ENCODE measurements around the gene RASGEF1C.

DNA sequence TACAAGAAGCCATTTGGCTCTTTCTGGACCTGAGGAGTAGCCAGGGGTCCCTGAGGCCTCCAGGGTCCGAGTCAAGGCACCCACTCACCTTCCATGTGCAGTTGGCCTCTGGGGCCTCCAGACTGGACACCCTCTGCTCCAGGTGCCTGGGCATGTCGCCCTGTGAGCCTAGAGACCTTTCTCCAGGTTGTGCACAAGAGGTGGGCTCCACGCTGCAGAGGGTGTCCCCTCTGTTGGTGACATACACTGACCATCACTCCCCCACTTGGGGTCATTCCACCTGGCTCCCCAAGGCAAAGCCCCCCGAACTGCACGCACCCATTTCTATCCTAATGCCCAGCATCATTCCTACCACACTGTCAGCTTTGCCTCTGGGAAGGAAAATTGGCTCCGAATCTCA lies 48.8 kb downstream of the RASGEF1C start:
- TF ChIP-seq EZH2 (IDR thresholded peaks at IDR 0.05; ENCODE audit: low read length, unreplicated experiment), result no peak
- TF ChIP-seq, protein P1, sequence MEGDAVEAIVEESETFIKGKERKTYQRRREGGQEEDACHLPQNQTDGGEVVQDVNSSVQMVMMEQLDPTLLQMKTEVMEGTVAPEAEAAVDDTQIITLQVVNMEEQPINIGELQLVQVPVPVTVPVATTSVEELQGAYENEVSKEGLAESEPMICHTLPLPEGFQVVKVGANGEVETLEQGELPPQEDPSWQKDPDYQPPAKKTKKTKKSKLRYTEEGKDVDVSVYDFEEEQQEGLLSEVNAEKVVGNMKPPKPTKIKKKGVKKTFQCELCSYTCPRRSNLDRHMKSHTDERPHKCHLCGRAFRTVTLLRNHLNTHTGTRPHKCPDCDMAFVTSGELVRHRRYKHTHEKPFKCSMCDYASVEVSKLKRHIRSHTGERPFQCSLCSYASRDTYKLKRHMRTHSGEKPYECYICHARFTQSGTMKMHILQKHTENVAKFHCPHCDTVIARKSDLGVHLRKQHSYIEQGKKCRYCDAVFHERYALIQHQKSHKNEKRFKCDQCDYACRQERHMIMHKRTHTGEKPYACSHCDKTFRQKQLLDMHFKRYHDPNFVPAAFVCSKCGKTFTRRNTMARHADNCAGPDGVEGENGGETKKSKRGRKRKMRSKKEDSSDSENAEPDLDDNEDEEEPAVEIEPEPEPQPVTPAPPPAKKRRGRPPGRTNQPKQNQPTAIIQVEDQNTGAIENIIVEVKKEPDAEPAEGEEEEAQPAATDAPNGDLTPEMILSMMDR (conservative IDR thresholded peaks at IDR 0.05; ENCODE audit: low read depth, low read length), result no peak

Data from PC-3 (cell line).